Stimulated activated naive B cell treated with anti-CD40 and anti-IgM and Interleukin-4, amounts not matched to agents 10 μg/mL and 1 μg/mL and 100 μg/mL, for 72 hours (primary cell): ENCODE measurements around the gene RSPH3.
A peak's percentile ranks its signal among the peaks of the same experiment; 100 is the strongest.
"Not testable (repeated sequence)": the region's sequence is repeated elsewhere in the genome, so short reads cannot be mapped to it uniquely, and the experiment has no call there.

Experiments used
- ATAC-seq, 2 donors: fragments of 150-1000 bp; cut with Tn5 transposase; replicated peaks; 2 replicates each; pipeline ENCODE4 v1.10.0; 2021; ENCODE audit warnings: moderate library complexity in 1 of 2
- DNase-seq: peaks from one replicate; pipeline ENCODE4 v3.0.0; 2021
- H3K27ac Mint-ChIP-seq: one replicate; pipeline ENCODE4 v1.8.0; 2022; ENCODE audit warnings: mild to moderate bottlenecking, mixed read lengths
- H3K27me3 Mint-ChIP-seq, 2 donors: one replicate each; pipeline ENCODE4 v1.8.0; 2022; ENCODE audit warnings: mixed read lengths in 2 of 2
- H3K36me3 Mint-ChIP-seq, 2 donors: one replicate each; pipeline ENCODE4 v1.8.0; 2022; ENCODE audit warnings: mixed read lengths in 2 of 2, mild to moderate bottlenecking in 1 of 2
- H3K4me1 Mint-ChIP-seq, 2 donors: one replicate each; pipeline ENCODE4 v1.8.0; 2022; ENCODE audit warnings: mixed read lengths in 2 of 2, mild to moderate bottlenecking in 1 of 2
- H3K4me3 Mint-ChIP-seq, 2 donors: one replicate each; pipeline ENCODE4 v1.8.0; 2022; ENCODE audit warnings: mild to moderate bottlenecking in 2 of 2, mixed read lengths in 2 of 2, moderate library complexity in 1 of 2
- H3K9me3 Mint-ChIP-seq, 2 donors: one replicate each; pipeline ENCODE4 v1.8.0; 2022; ENCODE audit warnings: mixed read lengths in 2 of 2, mild to moderate bottlenecking in 1 of 2

Gene RSPH3

DNA sequence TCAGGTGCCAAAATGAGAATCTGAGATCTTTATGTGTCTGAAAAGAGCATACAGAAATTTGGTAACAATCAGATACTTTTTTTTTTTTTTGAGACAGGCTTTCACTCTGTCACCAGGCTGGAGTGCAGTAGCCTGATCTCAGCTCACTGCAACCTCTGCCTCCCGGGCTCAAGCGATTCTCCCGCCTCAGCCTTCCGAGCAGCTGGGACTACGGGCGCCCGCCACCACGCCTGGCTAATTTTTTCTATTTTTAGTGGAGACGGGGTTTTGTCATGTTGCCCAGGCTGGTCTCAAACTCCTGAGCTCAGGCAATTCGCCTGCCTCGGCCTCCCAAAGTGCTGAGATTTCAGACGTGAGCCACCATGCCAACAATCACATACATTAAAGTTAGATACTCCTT lies 38.3 kb upstream of the RSPH3 start:
- Mint-ChIP-seq H3K27ac (peak overlapping the region; percentile 86), H3K4me1 (peaks cover 35 to 90% of the 10 kb centered on the region in 2 donors), H3K4me3 (peak overlapping the region; percentile 50 to 74), H3K36me3 (peaks cover 61 to 67% of the 10 kb centered on the region in 2 donors)
- DNase-seq, H3K27me3 Mint-ChIP-seq, ATAC-seq, H3K9me3 Mint-ChIP-seq: not testable (repeated sequence)

DNA sequence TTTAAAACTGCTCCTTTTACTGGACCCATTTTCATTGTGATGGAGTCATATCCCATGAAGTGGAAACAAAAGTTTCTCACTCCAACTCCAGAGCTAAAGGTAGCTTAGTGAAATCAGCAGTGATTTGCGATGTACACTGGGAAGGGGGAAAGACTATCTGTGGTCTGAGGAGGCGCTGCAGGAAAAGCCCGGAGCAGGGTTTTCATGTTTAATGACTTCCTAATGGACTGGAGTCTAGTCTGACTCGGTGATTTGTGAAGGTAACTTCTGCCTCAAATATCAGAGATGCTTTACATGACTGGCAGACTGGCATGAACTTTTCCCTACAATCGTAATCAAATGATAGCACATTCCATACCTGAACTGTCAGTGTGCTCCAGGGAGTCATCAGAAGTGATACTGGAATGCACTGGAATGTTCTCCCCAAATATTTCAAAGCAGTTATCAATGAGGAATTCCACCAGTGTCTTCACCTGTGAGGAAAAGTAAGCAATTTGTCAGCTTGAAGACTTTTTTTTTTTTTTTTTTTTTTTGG lies 37.8 kb upstream of the RSPH3 start:
- Mint-ChIP-seq H3K27me3 (no peaks in the 10 kb centered on the region), H3K36me3 (peaks cover 56 to 62% of the 10 kb centered on the region in 2 donors), H3K27ac (peak overlapping the region; percentile 86), H3K9me3 (no peaks in the 10 kb centered on the region), H3K4me3 (peak overlapping the region; percentile 50 to 74), H3K4me1 (peaks cover 35 to 90% of the 10 kb centered on the region in 2 donors)
- ATAC-seq (no peak), DNase-seq (no peak)

DNA sequence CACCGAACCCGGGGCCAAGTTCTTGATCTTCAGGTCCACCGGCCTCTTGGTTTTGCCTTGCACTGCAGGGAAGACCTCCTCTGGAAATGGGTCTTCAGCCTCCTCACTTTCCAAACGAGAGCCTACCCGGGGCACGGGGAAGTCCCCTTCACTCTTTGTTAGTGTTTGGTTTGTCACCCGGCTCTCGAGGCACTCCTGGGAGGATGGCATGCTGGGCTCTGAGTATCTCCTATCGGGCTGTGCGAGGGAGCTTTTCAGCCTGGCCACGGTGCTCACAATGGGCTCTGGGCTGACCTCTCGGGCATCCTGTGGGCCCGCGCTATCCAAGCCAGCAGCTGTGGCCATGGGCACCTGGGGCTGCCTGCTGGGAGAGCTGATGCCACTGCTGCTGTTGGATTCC lies 36.7 kb upstream of the RSPH3 start:
- Mint-ChIP-seq H3K36me3 (peaks cover 46 to 51% of the 10 kb centered on the region in 2 donors), H3K27me3 (no peaks in the 10 kb centered on the region), H3K4me1 (peaks cover 27 to 81% of the 10 kb centered on the region in 2 donors), H3K4me3 (peak overlapping the region; percentile 41 to 56), H3K27ac (peak overlapping the region; percentile 91), H3K9me3 (no peaks in the 10 kb centered on the region)
- DNase-seq: no peak
- no peak for ATAC-seq

DNA sequence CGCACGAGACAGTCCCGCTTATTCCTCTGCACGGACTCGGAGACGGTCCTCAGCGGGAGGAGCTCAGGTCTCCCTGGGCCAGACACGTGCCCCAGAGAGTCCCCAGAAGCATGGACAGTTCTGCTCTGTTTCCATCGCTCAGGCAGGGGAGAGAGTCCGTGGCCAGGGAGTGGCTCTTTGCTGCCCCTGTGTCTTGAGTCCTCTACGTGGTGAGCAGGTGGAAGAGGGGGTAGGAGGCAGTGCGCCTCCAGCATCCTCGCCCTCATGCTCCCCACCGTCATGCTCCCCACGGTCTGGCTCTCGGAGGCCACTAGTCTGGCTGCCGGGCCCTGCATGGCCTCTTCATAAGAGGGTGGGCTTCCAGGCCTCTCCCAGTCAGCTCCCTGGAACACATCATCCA lies 35.9 kb upstream of the RSPH3 start:
- Mint-ChIP-seq H3K27ac (no peak overlapping the region), H3K36me3 (peaks cover 39 to 44% of the 10 kb centered on the region in 2 donors), H3K4me1 (peaks cover 21 to 73% of the 10 kb centered on the region in 2 donors), H3K4me3 (no peak overlapping the region), H3K9me3 (no peaks in the 10 kb centered on the region), H3K27me3 (no peaks in the 10 kb centered on the region)
- ATAC-seq: no peak
- DNase-seq: no peak

DNA sequence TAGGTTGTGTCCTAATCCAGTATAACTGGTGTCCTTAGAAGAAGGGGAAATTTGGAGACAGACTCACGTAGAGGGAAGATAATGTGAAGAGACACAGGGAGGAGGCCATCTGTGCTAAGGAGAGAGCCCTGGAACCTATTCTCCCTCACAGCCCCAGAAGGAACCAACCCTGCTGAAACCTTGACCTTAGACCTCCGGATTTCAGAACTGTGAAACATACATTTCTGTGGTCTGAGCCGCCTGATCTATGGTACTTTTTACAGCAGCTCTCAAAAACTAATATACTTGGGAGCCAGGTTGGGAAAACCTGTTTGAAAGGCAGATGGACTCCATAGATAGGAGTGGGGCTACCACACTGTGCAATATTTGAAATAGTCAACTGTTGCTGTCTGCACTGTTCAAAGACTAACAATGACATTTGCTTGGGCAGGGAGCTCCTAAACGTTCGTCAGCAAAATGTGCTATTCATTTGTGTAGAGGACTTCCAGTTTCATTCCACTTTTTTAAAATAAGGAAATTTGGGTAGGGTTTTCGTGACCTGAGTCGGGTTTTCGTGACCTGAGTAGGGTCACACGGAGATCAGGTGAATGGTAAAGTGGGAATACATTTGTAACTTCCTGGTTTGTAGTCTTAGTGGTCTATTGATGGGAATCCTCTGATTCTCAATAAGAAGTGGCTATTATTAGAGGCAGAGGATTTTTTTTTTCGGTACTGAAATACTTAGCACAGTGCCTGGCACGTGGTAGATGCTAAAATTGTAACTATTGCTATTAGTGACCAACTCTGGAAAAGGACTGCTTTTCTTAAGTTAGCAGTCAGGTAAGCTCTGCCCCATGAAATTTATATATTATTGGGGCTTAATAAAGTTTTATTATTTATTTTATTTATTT lies 33.4 kb upstream of the RSPH3 start:
- peak; percentile 46 to 65 for ATAC-seq
- no peaks in the 10 kb centered on the region for H3K9me3 Mint-ChIP-seq
- H3K4me1 Mint-ChIP-seq: peaks cover 12 to 52% of the 10 kb centered on the region in 2 donors
- peaks cover 27 to 32% of the 10 kb centered on the region in 2 donors for H3K36me3 Mint-ChIP-seq
- no peaks in the 10 kb centered on the region for H3K27me3 Mint-ChIP-seq
- no peak for DNase-seq
- H3K4me3 Mint-ChIP-seq: no peak overlapping the region
- H3K27ac Mint-ChIP-seq: peak overlapping the region; percentile 49

DNA sequence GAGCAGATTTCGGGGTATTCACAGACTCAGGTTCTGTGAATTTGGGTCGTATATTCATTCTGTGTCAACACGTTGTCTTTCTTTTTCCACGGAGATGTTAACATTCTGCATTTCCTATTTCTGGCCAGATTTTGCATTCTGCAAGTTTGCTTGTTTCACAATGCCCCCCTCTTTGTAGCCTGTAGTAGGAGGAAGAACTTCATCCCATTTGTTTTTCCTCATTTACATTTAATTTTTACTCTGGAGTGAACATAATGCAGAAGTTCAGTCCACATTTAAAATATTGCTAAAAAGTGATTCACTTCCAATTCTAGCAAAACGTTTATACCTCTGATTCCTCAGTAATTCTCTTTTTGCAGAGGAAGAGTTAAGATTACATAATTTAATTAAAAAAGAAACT lies 31.8 kb upstream of the RSPH3 start:
- no peak for DNase-seq
- H3K27me3 Mint-ChIP-seq: no peaks in the 10 kb centered on the region
- no peak for ATAC-seq
- no peak overlapping the region for H3K4me3 Mint-ChIP-seq
- H3K36me3 Mint-ChIP-seq: peaks cover 20 to 21% of the 10 kb centered on the region in 2 donors
- H3K4me1 Mint-ChIP-seq: peaks cover 12 to 43% of the 10 kb centered on the region in 2 donors
- peaks cover 0 to 3% of the 10 kb centered on the region in 2 donors for H3K9me3 Mint-ChIP-seq
- H3K27ac Mint-ChIP-seq: no peak overlapping the region

DNA sequence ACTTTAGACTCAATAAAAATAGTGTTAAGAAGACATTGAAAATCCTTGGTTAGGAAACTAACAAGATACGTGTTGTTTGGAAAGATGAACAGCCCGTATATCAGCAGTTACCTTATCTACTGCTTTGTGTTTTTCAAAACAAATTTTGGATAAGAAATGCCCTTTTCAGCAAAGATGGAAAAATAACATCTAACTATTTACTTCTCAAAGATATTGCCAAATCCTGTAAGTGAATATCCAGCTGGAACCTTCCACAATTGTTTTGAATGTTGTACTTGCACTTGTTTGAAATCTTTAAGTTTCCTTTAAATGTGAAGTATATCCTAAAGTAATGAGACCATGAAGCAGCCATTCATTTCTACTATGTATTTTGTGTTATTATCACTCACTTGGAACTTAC lies 30.2 kb upstream of the RSPH3 start:
- Mint-ChIP-seq H3K9me3 (peaks cover 8 to 11% of the 10 kb centered on the region in 2 donors), H3K4me1 (peaks cover 6 to 26% of the 10 kb centered on the region in 2 donors), H3K4me3 (no peak overlapping the region), H3K36me3 (peaks cover 14 to 16% of the 10 kb centered on the region in 2 donors), H3K27ac (no peak overlapping the region), H3K27me3 (no peaks in the 10 kb centered on the region)
- ATAC-seq (no peak), DNase-seq (no peak)

DNA sequence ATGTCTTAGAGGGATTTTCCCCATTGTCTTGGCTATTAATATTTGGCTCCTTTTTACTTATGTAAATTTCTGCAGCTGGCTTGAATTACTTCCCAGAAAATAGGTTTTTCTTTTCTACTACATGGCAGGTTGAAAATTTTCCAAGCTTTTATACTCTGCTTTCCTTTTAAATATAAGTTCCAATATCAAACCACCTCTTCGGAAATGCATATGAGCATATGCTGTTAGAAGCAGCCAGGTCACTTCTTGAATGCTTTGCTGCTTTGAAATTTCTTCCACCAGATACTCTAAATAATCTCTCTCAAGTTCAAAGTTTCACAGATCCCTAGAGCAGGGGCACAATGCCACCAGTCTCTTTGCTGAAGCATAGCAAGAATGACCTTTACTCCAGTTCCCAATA lies 25.2 kb upstream of the RSPH3 start:
- H3K27me3 Mint-ChIP-seq, H3K27ac Mint-ChIP-seq, DNase-seq, H3K4me3 Mint-ChIP-seq, ATAC-seq: not testable (repeated sequence)
- H3K36me3 Mint-ChIP-seq: peaks cover 26 to 36% of the 10 kb centered on the region in 2 donors
- H3K9me3 Mint-ChIP-seq: peaks cover 20% of the 10 kb centered on the region in 2 donors
- peaks cover 9 to 18% of the 10 kb centered on the region in 2 donors for H3K4me1 Mint-ChIP-seq

DNA sequence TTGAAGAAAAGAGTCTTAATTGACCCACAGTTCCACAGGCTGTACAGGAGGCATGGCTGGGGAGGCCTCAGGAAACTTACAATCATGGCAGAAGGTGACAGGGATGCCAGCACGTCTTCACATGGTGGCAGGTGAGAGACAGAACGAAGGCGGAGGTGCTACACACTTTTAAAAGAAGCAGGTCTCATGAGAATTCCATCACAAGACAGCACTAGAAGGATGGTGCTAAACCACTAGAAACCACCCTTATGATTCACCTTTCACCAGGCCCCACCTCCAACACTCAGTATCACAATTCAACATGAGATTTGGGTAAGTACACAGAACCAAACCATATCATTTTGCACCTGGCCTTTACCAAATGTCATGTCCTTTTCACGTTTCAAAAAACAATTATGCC lies 23.9 kb upstream of the RSPH3 start:
- ATAC-seq (peak; percentile 69 to 72), DNase-seq (no peak)
- Mint-ChIP-seq H3K9me3 (peaks cover 20% of the 10 kb centered on the region in 2 donors), H3K36me3 (peaks cover 26 to 36% of the 10 kb centered on the region in 2 donors), H3K4me3 (peak overlapping the region in 1 of 2 donors; percentile 27), H3K4me1 (peaks cover 17 to 29% of the 10 kb centered on the region in 2 donors), H3K27me3 (no peaks in the 10 kb centered on the region), H3K27ac (no peak overlapping the region)

DNA sequence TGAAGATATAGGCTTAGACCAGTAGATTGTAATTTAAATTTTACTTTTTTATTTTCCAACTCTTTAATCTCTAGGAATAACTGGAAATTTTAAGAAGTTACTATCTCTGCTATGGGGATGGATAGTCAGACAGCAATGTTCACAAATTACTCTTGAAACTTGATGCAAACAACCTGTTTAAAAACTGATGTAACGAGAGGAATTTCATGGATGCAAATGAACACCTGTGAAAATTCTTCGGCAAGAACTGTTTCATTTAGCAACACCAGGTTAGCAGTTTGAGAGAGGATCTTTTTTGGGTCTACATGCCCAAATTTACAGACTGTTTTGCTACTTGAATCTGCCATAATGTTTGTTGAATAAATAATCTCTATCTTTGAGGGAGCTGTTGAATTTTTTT lies 20.0 kb upstream of the RSPH3 start:
- DNase-seq (no peak), ATAC-seq (no peak)
- Mint-ChIP-seq H3K4me1 (peaks cover 20 to 38% of the 10 kb centered on the region in 2 donors), H3K9me3 (peaks cover 9 to 12% of the 10 kb centered on the region in 2 donors), H3K4me3 (no peak overlapping the region), H3K27me3 (no peaks in the 10 kb centered on the region), H3K36me3 (peaks cover 14 to 26% of the 10 kb centered on the region in 2 donors), H3K27ac (no peak overlapping the region)

DNA sequence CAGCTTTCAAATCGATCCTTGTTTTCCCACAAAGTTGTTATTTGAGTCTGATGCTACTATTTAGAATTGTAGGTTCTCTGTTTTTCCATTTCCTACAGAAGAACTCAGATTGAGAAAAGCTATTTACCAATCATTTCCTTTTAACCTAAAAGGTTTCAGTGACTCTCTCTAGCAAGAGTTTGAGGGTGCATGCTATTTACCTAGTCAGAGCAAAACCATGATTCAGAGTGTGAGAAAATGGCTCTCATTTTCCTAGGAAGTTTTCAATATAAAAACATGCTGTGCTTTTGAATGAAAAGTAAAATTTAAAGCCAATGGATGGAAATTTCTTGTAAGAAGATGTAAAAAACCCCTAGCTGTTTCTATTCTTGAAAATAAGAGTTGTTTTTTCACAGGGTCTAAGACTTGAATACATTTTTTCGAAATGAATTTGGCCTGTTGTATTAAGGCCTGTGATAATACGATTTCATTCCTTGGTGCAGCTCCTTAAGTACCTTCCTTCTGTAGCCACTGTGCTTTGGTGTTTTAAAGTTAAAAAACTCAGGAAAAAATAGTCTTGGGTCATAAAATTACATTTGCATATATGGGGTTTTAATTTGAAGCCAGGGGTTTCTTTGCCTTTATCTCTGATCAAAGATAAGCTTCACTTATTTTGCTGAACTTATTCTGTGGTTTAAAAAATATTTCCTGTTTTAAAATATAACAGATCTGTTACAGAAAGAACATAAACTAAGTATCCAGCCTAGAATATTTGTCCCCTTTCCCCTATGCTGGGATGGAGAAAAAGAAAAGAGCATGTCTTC lies 18.0 kb upstream of the RSPH3 start:
- H3K27ac Mint-ChIP-seq: peak overlapping the region; percentile 42
- ATAC-seq (peak; percentile 89 to 92), DNase-seq (no peak)
- H3K36me3 Mint-ChIP-seq: peaks cover 0 to 11% of the 10 kb centered on the region in 2 donors
- no peaks in the 10 kb centered on the region for H3K27me3 Mint-ChIP-seq
- H3K9me3 Mint-ChIP-seq: no peaks in the 10 kb centered on the region
- peaks cover 20 to 34% of the 10 kb centered on the region in 2 donors for H3K4me1 Mint-ChIP-seq
- peak overlapping the region in 1 of 2 donors; percentile 32 for H3K4me3 Mint-ChIP-seq

DNA sequence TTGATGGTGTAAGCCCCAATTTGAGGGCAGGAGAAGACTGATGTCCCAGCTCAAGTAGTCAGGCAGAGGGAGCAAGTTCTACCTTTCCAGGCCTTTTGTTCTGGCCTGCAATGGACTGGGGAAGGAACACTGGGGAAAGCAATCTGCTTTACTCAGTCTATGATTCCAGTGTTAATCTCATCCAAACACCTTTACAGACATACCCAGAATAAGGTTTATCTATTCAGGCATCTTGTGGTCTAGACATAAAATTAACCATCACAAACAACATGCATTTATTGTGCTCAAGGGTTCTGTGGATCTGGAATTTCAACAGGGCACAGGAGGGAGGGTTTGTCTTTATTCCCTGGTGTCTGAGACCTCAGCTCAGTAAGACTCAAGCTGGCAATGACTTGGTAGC lies 14.4 kb upstream of the RSPH3 start:
- Mint-ChIP-seq H3K4me3 (no peak overlapping the region), H3K36me3 (peaks cover 0 to 8% of the 10 kb centered on the region in 2 donors), H3K27me3 (no peaks in the 10 kb centered on the region), H3K27ac (no peak overlapping the region), H3K9me3 (no peaks in the 10 kb centered on the region), H3K4me1 (peaks cover 29 to 43% of the 10 kb centered on the region in 2 donors)
- ATAC-seq: no peak
- no peak for DNase-seq

DNA sequence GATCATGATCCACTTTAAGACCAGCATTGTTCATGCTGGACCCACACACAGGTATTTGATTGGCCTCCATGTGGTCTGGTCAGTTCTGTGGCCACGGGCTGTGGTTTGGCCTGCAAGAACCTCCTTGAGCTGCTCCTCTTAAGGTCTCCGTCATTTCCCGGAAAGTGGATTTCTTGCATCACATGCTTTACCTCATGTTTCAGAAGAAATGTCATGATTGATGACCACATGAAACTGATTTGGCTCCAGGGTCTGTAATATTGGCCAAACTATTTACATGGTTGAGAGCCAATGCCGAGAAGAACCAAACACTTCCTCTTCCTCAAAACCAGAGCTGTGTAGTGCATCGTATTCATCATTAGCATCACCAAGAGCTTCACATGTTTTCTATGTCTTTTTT lies 13.2 kb upstream of the RSPH3 start:
- peaks cover 0 to 8% of the 10 kb centered on the region in 2 donors for H3K36me3 Mint-ChIP-seq
- H3K27me3 Mint-ChIP-seq: no peaks in the 10 kb centered on the region
- peak overlapping the region; percentile 9 for H3K27ac Mint-ChIP-seq
- DNase-seq (no peak), ATAC-seq (peak; percentile 66 to 76)
- no peak overlapping the region for H3K4me3 Mint-ChIP-seq
- H3K4me1 Mint-ChIP-seq: peaks cover 23 to 36% of the 10 kb centered on the region in 2 donors
- H3K9me3 Mint-ChIP-seq: no peaks in the 10 kb centered on the region

DNA sequence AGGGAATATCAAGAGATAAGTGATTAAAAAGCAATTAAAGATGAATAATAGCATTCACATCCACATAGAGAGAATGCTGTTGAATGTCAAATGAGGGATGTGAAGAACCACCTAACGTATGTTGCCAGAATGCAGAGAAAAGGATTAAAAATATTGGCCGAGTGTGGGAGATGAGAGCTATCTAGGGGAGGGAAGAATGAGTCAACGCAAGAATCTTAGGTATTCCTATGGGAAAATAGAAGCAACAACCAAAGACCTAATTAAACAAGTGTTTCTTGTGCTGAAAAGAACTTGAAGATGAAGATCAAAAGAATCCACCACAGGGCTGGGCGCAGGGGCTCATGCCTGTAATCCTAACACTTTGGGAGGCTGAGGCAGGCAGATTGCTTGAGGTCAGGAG lies 12.2 kb upstream of the RSPH3 start:
- no peaks in the 10 kb centered on the region for H3K27me3 Mint-ChIP-seq
- no peak overlapping the region for H3K4me3 Mint-ChIP-seq
- H3K4me1 Mint-ChIP-seq: peaks cover 23 to 27% of the 10 kb centered on the region in 2 donors
- ATAC-seq: no peak
- H3K27ac Mint-ChIP-seq: no peak overlapping the region
- peaks cover 0 to 8% of the 10 kb centered on the region in 2 donors for H3K36me3 Mint-ChIP-seq
- no peaks in the 10 kb centered on the region for H3K9me3 Mint-ChIP-seq
- no peak for DNase-seq
